ENCODE measurements around the gene FANCD2.
"Not testable (repeated sequence)": the region's sequence is repeated elsewhere in the genome, so short reads cannot be mapped to it uniquely, and the experiment has no call there.

Gene FANCD2

DNA sequence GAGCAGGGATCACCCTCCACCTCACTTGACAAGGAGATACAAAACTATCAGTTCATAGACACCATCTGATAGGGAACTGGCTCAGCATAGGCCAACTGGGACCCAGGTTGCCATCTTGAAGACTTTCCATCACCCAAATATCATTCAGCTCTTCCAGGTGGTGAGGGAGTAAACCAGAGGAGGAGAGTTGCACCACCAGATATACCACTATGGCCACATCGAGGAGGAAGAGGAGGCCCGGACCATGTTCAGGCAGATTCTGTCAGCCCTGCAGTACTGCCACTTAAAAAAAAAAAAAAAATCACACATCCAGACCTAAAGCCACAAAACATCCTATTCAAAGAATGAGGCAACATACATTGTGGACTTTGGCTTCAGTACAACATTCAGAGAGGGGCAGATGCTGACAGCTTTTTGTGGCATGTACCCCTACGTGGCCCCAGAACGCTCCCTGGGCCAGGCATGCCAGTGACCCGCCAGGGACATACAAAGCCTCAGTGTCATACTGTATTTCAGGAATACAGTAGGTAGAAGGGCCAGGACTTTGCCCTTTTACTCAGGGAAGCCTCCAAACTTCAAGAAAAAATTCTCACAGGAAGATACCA lies 21.2 kb upstream of the FANCD2 start:
- Histone ChIP-seq H3K9me3 (no peaks in the 10 kb centered on the region), H3K36me3 (peaks cover 55% of the 10 kb centered on the region), H3K27ac (no peak overlapping the region), H3K4me3 (no peak overlapping the region), H3K4me2 (no peak overlapping the region), H3K9ac (no peak overlapping the region), H4K20me1 (peaks cover 42% of the 10 kb centered on the region), H3K27me3 (no peaks in the 10 kb centered on the region), H3K4me1 (peaks cover 32% of the 10 kb centered on the region)
- TF ChIP-seq Cebpa-rat (IDR thresholded peaks at IDR 0.05): no peak

DNA sequence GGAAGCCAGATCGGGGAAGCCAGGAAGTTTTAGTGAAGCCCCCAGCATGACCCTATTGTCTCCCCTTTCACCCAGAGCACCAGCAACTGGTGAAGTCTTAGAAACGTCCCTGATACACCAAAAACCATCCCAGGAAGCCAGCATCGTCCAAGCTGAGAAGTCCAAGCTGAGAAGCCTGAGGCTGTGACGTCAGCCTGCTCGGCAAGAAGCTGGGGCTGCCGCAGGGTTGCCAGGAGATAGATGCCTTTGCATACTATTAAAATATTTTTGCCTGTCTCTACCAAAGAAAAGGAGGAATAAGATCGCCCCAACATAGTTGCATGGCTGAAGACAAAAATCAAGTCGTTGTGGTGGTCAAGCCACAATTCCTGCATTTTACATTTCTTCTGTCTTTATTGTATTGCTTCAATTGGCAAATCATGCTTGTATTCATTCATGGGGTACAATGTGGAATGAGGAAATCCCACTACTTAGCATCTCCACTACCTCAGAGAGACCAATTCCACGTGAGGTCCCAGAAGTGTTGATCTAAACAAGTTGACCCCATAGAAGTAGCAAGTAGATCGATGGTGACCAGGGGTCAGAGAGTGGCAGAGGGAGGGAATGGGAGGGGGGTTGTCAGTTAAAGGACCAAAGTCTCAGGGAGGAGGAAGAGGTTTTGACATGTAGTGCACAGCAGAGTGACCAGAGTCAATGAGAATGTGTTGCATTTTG lies 20.0 kb upstream of the FANCD2 start:
- no peaks in the 10 kb centered on the region for H3K9me3 ChIP-seq
- H4K20me1 ChIP-seq: peaks cover 42% of the 10 kb centered on the region
- no peaks in the 10 kb centered on the region for H3K27me3 ChIP-seq
- no peak overlapping the region for H3K4me2 ChIP-seq
- H3K9ac ChIP-seq: no peak overlapping the region
- H3K27ac ChIP-seq: no peak overlapping the region
- TF ChIP-seq Cebpa-rat (IDR thresholded peaks at IDR 0.05): no peak
- peaks cover 45% of the 10 kb centered on the region for H3K36me3 ChIP-seq
- peaks cover 40% of the 10 kb centered on the region for H3K4me1 ChIP-seq
- no peak overlapping the region for H3K4me3 ChIP-seq

DNA sequence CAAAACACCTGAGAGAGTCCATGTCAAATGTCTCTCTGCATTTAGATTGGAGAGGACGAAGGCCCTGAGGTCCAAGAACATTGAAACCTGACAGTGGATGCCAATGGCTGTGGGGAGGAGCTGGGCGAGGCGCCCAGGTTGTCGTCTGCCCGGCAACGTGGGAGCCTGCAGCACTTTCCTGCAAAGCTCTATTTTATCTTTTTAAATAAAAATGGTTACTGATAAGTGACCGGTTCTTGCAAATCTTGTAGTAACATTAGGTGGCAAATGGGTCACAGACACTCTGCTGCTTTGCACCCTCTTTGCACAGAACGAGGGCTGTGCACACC lies 19.5 kb upstream of the FANCD2 start:
- no peaks in the 10 kb centered on the region for H3K9me3 ChIP-seq
- TF ChIP-seq Cebpa-rat (IDR thresholded peaks at IDR 0.05): no peak
- H3K9ac ChIP-seq: no peak overlapping the region
- H3K4me1 ChIP-seq: peaks cover 45% of the 10 kb centered on the region
- peaks cover 41% of the 10 kb centered on the region for H3K36me3 ChIP-seq
- no peak overlapping the region for H3K4me2 ChIP-seq
- H3K27me3 ChIP-seq: no peaks in the 10 kb centered on the region
- no peak overlapping the region for H3K4me3 ChIP-seq
- H3K27ac ChIP-seq: no peak overlapping the region
- H4K20me1 ChIP-seq: peaks cover 47% of the 10 kb centered on the region

DNA sequence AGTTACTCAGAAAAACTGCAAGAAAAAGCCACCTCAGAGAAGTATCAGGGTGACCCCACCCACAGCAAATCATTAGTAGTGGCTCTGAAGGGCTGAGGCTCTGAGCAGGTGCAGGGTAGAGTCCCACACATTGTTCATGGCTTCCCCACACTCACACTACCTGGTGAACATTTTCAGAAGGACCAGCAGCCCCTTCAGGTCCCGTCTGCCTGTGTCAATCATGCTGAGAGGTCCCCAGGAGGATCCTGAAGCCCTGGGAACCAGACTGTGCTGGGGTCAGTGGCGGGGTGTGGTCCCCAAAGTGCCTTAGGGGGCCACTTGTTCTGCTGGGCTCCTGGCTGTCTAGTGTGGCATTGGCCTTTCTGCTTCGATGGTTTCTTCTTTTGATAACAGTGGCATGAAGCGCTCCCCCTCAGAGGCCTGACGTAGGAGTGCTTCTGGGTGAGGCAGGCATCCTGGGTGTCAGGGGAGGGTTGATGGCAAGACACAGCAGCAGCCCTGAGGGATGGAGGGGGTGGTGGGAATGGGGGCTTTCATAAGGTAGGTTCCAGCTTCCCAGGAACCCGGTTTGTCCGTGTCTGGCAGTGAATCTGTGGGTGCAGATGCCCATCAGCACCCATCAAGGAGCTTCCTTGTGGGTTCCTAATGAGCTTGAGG lies 19.0 kb upstream of the FANCD2 start:
- Histone ChIP-seq H4K20me1 (peaks cover 52% of the 10 kb centered on the region), H3K4me2 (peak overlapping the region; percentile 99; the same call in 1 of the 2 replicates), H3K4me3 (no peak overlapping the region), H3K9ac (no peak overlapping the region), H3K27ac (no peak overlapping the region), H3K36me3 (peaks cover 35% of the 10 kb centered on the region), H3K9me3 (no peaks in the 10 kb centered on the region), H3K4me1 (peaks cover 45% of the 10 kb centered on the region), H3K27me3 (no peaks in the 10 kb centered on the region)
- TF ChIP-seq Cebpa-rat (IDR thresholded peaks at IDR 0.05): no peak

DNA sequence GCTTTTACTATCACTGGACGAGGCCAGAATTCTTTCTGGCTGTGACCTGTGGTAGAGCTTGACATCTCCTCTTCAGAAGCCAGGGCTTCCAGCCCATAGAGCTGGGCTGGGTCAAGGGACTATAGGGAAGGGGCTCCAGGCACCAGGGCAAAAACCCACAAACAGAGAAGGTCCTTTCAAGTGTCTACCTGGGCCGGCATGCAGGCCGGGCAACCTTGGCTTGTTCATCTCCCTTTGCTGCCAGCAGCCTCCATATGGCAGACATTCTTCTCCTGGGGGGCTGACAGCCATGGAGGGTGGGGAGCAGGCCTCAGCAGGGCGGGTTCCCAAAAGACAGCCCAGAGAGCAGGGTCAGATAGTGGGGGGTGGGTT lies 18.0 kb upstream of the FANCD2 start:
- not testable (repeated sequence) for H3K9ac ChIP-seq, H3K9me3 ChIP-seq, H3K27ac ChIP-seq, H3K4me3 ChIP-seq, H3K27me3 ChIP-seq
- Histone ChIP-seq H4K20me1 (peaks cover 43% of the 10 kb centered on the region), H3K4me1 (peaks cover 45% of the 10 kb centered on the region), H3K36me3 (peaks cover 26% of the 10 kb centered on the region), H3K4me2 (peak overlapping the region; percentile 99; the same call in 1 of the 2 replicates)

DNA sequence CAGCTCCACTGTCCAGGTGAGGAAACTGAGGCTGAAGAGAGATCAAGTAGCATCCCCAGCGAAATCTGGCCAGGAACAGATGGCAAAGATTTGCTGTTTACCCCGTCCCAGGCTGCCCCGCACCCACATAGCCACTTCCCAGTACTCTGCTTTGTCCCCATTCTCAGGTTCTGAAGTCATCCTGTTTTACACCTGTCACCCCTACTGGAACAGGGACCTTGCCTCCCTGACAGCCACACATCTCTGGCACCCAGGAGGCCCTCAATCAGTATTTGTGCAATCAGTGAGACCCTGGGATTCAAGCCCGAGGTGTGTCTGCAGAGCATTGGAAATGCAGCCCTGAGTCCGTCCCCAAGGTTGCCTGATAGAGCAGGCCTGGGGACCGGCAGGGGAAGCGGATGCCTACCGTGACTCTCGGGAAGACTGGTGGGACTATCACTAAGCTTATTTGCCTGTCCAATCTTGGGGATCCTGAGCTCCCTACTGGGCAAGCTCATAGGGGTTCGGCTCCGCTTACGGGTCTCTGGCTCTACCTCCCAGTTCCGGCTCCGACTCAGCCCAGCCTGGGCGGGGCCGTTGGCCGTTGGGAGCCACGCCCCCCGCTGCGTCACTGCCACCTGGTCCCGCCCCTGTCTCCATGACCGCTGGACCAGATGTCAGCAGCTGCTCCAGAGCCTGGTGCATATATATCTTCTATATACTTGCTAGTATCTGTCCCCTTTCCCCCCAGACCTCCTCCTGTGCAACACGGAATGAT lies 17.5 kb upstream of the FANCD2 start:
- H3K9me3 ChIP-seq: no peaks in the 10 kb centered on the region
- H3K27me3 ChIP-seq: no peaks in the 10 kb centered on the region
- H3K4me3 ChIP-seq: peak overlapping the region; percentile 62
- peaks cover 45% of the 10 kb centered on the region for H3K4me1 ChIP-seq
- TF ChIP-seq Cebpa-rat (IDR thresholded peaks at IDR 0.05): no peak
- peaks cover 20% of the 10 kb centered on the region for H3K36me3 ChIP-seq
- no peak overlapping the region for H3K9ac ChIP-seq
- H4K20me1 ChIP-seq: peaks cover 38% of the 10 kb centered on the region
- peak overlapping the region; percentile 99 for H3K4me2 ChIP-seq
- no peak overlapping the region for H3K27ac ChIP-seq

DNA sequence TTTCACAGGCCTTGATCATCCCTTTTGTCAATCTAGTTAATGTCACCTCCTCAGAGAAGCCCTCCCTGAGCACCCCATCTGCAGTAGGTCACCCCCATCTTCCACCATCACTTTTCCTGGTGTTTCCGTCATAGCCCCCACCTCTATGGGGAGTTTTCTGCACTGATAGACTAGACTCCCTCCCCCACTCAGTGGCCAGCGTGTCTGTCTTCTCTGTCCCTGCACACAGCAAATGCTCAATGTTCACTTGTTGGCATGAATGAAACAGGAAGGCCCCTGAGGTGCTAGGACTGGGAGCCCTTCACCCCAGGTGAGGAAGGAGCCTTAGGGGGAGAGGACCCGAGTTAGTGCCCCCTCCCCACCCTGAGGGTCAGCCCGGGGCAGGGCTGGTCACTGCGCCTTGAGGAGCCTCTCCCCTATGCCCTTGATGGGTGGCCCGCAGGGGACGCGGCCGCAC lies 15.8 kb upstream of the FANCD2 start:
- peak overlapping the region; percentile 47; the same call in 1 of the 2 replicates for H3K27ac ChIP-seq
- H4K20me1 ChIP-seq: peaks cover 34% of the 10 kb centered on the region
- no peak for TF ChIP-seq Cebpa-rat (IDR thresholded peaks at IDR 0.05)
- peak overlapping the region; percentile 99 for H3K4me2 ChIP-seq
- H3K4me3 ChIP-seq: peak overlapping the region; percentile 75
- H3K36me3 ChIP-seq: 0 out of 2 replicates have a peak, but pooled peaks cover 4% of the 10 kb centered on the region
- peaks cover 51% of the 10 kb centered on the region for H3K4me1 ChIP-seq
- H3K9me3 ChIP-seq: no peaks in the 10 kb centered on the region
- H3K27me3 ChIP-seq: no peaks in the 10 kb centered on the region
- H3K9ac ChIP-seq: peak overlapping the region; percentile 80

DNA sequence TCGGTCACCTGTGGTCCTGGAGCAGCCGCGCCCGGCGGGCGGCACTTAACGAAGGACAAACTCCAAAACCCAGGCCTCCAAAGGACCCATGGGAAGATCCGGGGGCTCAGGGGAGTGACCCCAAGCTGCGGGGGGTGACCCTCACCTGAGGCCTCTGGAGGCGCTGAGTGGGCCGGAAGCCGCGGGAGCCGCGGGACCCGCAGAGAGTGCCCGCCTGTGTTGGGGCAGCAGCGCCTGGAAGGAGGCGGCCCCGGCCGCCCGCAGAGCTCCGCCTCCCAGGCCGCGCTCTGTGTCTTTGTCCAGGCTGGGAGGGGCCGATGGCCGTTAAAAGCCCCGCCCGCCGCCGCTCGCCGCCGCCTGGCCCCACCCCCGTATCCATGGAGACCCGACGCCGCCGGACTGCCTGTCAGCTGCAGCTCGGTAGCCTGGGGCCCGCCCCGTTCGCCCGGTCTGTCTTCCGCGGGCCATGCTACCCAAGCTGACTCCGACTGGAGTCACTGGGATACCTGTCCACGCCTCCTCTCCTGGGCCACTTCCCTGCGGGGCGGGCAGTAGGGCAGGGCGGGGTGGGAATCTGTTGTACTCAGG lies 15.3 kb upstream of the FANCD2 start:
- no peaks in the 10 kb centered on the region for H3K36me3 ChIP-seq
- H3K4me1 ChIP-seq: peaks cover 56% of the 10 kb centered on the region
- H3K27me3 ChIP-seq: no peaks in the 10 kb centered on the region
- peak overlapping the region; percentile 99 for H3K4me2 ChIP-seq
- TF ChIP-seq Cebpa-rat (IDR thresholded peaks at IDR 0.05): no peak
- peaks cover 30% of the 10 kb centered on the region for H4K20me1 ChIP-seq
- H3K4me3 ChIP-seq: peak overlapping the region; percentile 75
- peak overlapping the region; percentile 47; the same call in 1 of the 2 replicates for H3K27ac ChIP-seq
- H3K9ac ChIP-seq: peak overlapping the region; percentile 80
- H3K9me3 ChIP-seq: no peaks in the 10 kb centered on the region

DNA sequence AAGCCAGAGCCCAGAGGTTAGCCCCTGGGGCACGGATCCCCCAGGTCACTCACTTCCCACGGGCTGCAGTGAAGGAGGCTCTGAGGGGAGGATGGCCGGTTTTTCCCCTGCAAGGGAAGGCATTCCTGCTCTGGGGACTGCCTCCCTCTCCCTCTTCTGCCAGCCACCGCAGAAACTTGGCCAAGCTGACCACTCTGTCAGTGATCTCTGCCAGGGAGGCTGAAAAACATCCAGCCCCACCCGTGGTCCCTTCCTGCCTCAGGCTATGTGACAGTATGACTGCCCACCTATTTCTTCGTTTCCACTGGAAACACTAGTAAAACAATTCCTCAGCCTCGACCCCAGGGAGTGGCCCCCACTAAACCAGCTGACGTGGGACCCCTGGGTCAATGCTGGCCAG lies 14.6 kb upstream of the FANCD2 start:
- Histone ChIP-seq H4K20me1 (peaks cover 30% of the 10 kb centered on the region), H3K9ac (no peak overlapping the region), H3K27me3 (no peaks in the 10 kb centered on the region), H3K4me3 (peak overlapping the region; percentile 75; the same call in 1 of the 2 replicates), H3K4me1 (peaks cover 59% of the 10 kb centered on the region), H3K9me3 (no peaks in the 10 kb centered on the region), H3K27ac (no peak overlapping the region), H3K36me3 (no peaks in the 10 kb centered on the region), H3K4me2 (peak overlapping the region; percentile 99)
- no peak for TF ChIP-seq Cebpa-rat (IDR thresholded peaks at IDR 0.05)

Measured in BLaER1 (cell line).